ENCODE results near the gene MYO18A.

DNA sequence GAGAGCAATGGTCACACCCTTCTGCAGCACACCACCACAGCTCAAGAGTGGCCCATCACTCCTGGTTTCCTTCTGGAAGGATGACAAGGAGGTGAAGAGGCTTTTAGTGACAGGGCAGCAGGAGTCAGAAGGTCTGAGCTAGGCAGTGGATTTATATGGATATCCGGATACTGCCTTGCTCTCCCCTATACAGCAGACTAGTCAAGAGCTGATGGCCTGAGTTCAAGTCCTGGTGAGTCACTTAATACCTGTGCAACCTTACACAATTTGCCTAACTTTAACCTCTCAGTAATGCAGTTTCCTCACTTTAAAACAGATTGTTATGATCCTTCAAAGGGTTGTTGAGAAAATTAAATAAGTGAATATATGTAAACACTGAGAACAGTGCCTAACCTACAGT lies 22.9 kb downstream of the MYO18A start:
- TF ChIP-seq GATA3 (IDR thresholded peaks at IDR 0.05; ENCODE audit: low read depth, low read length) (no peak), GATA2 (IDR thresholded peaks at IDR 0.05; ENCODE audit: low read depth, low read length) (no peak)

All from SH-SY5Y (cell line).